GM08714 (cell line): ENCODE data around the gene ASB10.

ENCODE experiments used
- H3K4me3 ChIP-seq: fragments of 200-500 bp; sonication (Bioruptor generic); 2 replicates; pipeline ENCODE4 v1.5.1; 2014; ENCODE audit warnings: mild to moderate bottlenecking, low read length, inconsistent platforms
- ZNF274 ChIP-seq: IDR thresholded peaks from 2 replicates; pipeline ENCODE4 v1.6.1; 2012; ENCODE audit warnings: mild to moderate bottlenecking, low read depth, low read length

The ASB10 gene

GRCh38 chr7:151225948-151226510, 39.0 kb upstream of the ASB10 start:
- no peak for TF ChIP-seq ZNF274
- peak overlapping the region; percentile 82 for H3K4me3 ChIP-seq

DNA sequence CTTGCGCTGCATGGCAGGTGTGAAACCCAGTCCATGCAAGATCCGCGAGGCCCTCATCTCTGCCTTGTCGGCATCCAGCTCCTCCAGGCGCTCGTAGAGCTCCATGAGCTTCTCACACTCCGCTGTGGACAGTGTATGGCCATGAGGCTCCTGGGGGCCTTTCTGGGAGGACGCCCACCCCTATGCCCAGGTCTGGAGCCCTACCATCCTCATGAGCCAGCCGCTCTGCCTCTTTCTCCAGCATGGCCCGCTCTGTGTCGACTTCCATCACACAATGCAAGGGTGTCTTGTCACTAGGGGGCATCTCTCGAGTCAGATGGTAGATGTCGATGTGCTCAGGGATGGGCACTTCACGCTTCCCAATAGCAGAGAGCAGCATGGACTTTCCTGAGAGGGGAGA, 36.7 kb upstream of the ASB10 start:
- no peak overlapping the region for H3K4me3 ChIP-seq
- TF ChIP-seq ZNF274, result no peak

GRCh38 chr7:151218170-151218569, 31.1 kb upstream of the ASB10 start:
- no peak overlapping the region for H3K4me3 ChIP-seq
- no peak for TF ChIP-seq ZNF274

GRCh38 chr7:151215396-151215795, 28.3 kb upstream of the ASB10 start:
- no peak overlapping the region for H3K4me3 ChIP-seq
- TF ChIP-seq ZNF274, result no peak

GRCh38 chr7:151213826-151214225, 26.8 kb upstream of the ASB10 start:
- no peak overlapping the region for H3K4me3 ChIP-seq
- no peak for TF ChIP-seq ZNF274

- no peak overlapping the region for H3K4me3 ChIP-seq
- TF ChIP-seq ZNF274, result no peak
These were observed 25.6 kb upstream of the ASB10 start for GRCh38 chr7:151212626-151213025.

GRCh38 chr7:151211155-151211772, 24.2 kb upstream of the ASB10 start:
- TF ChIP-seq ZNF274, result no peak
- H3K4me3 ChIP-seq, result no peak overlapping the region

GRCh38 chr7:151210087-151210854, 23.2 kb upstream of the ASB10 start, which contains the start of gene H2BK1:
H2BK1 (minus strand) TSS chr7:151210488; CDS start chr7:151210318, 170 bp downstream.
- no peak for TF ChIP-seq ZNF274

DNA sequence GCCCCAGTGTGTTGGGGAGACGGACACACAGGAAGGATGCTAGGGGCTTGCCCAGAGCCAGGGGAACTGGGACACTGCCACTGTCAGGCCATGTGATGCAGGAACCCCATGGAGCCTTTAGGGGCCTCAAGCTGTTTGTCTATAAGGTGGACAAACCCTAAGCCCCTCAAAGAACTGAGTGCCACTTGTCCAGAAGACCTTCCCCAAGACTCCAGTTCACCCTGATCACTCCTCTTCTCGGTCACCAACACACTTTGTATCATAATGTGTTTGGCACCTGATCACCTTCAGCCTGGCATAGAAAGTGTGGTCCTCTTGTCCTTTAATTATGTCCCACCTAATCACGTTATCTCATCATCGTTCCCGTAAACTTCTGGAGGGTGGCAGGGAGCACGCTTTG, 22.5 kb upstream of the ASB10 start:
- H3K4me3 ChIP-seq, result no peak overlapping the region

More at GRCh38 chr7:151210087-151210854, 23.2 kb upstream of the ASB10 start, which contains the start of gene H2BK1:
- no peak within 1 kb of the TSS for H3K4me3 ChIP-seq

DNA sequence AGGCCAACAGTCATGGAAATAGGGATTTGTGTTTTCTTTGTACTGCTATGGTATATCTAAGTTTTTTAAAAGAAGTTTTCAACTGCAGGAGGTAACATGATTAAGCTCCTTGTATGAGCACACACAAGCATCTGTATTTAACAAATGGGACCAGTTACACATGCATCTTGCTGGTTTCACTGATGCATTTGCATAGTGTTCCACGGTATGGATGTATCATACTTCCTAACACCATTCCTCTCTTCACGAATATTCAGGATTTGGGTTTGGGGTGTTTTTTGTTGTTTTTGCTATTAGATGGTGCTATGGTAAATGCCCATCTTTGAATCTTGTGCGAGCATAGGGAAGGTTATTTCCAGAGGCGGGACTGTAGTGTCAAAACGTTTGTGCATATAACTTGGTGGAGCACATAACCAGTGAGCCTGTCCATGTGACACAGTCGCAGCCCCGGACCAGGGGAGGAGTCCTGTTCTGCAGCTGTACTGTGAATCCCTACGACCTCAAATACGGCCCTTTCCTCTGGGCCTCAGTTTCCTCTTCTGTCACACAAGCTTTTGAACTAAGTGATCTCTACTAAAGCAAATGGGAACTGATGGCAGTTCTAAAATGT, 21.3 kb upstream of the ASB10 start:
- no peak overlapping the region for H3K4me3 ChIP-seq
- TF ChIP-seq ZNF274, result no peak

More for the DNA sequence above, 22.5 kb upstream of the ASB10 start:
- TF ChIP-seq ZNF274, result no peak

DNA sequence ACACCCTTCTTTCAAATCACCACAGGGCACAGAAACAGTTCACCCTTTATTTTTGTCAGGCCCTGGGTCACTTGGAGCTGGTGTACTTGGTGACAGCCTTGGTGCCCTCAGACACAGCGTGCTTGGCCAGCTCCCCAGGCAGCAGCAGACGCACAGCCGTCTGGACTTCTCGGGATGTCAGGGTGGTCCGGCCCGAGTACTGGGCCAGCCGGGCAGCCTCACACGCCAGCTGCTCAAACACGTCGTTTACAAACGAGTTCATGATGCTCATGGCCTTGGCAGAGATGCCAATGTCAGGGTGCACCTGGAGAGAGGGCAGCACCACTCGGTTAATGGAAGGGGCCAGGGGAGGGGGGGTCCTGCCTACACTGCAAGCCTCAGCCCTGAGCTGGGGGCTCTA, 20.8 kb upstream of the ASB10 start:
- TF ChIP-seq ZNF274, result no peak
- no peak overlapping the region for H3K4me3 ChIP-seq

- TF ChIP-seq ZNF274, result no peak
- no peak overlapping the region for H3K4me3 ChIP-seq
These were observed 20.3 kb upstream of the ASB10 start for GRCh38 chr7:151207315-151207714.

GRCh38 chr7:151206914-151207313, 19.9 kb upstream of the ASB10 start:
- no peak for TF ChIP-seq ZNF274
- no peak overlapping the region for H3K4me3 ChIP-seq

DNA sequence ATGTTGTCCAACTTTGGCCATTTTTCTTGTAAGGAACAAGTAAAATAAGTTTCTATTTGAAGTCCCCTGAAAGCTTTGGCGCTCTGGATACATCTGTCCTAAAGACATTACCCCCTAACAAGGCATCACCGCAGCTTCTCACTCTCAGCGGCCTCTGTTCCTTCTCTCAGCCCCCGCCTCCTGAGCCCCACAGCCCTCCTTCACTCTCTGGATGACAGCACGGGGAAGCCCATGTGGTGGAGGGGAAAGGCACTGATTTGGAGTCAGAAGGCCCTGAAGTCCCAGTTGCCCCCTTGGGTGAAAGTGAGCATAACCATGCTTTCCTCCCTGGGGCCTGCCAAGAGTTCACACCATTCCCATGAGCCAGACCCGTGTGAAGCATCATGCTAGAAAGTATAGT, 18.7 kb upstream of the ASB10 start:
- no peak for TF ChIP-seq ZNF274
- no peak overlapping the region for H3K4me3 ChIP-seq
